ENCODE data around the gene HLA-DQB2. TPM values are rescaled to one million over a fixed set of nuclear protein-coding genes. Genes with fewer than 3 reads are reported as not detected.
"Not testable (repeated sequence)": the region's sequence is repeated elsewhere in the genome, so short reads cannot be mapped to it uniquely, and the experiment has no call there.

HLA-DQB2 gene
- total RNA-seq, 2 experiments from 2014 or later: 0.61 to 0.69 TPM

DNA sequence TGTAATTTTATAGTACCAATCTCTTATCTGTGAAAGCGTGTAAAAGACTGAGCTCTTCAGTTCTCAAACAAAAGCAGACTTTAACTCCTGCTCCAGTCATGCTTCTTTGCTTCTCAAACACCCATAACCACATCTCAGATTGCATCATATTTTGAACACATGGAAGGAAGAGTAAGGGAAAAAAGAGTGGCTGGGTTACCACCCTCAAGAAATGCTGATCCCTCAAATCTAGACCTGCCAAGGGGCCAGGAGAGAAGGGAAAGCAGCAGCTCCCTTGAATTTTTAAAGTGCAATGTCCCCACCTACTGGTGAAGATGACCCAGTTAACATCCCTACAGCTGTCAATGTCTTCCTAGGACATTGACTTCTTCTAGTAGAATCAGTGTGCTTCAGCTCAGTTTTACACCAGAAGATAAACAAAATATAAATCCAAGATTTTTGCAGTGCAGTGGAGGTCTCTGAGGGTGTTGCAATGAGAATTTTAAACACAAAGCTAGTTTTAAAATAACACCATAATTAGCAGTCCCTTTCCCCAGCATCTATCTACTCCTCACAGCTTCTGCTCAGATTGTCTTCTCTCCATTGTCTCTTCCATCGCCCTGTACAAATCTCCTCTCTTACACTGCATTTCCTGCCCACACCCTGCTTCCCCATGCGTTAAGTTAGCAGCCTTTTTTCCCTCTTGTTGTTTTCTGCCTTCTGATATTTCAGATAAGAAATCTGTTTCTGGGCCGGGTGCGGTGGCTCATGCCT lies 22.6 kb upstream of the HLA-DQB2 start:
- H3K4me1 Mint-ChIP-seq: no peaks in the 10 kb centered on the region
- peak; percentile 78 for ATAC-seq
- no peak overlapping the region for H3K4me3 Mint-ChIP-seq
- CTCF ChIA-PET: interaction anchor here (0.7 to 8.6 kb wide), 36 partner anchors 8 to 546 kb away, joined by 3 to 74 read pairs (median 3); partner anchors contain the start of genes BTNL2, HLA-DQB1 and HLA-DRA
- POLR2A ChIA-PET: no interaction called here
- peak; percentile 45 for DNase-seq
- peaks cover 5% of the 10 kb centered on the region for H3K9me3 Mint-ChIP-seq (ENCODE audit: low read depth)
- intact Hi-C loops (cut with DNase I, micrococcal nuclease): loop anchor here in 1 of 2 experiments (1.0 to 5.0 kb wide), 2 partner anchors 354 to 373 kb away; no protein-coding TSS in a partner anchor
- no peak overlapping the region for H3K27ac Mint-ChIP-seq
- no peaks in the 10 kb centered on the region for H3K36me3 Mint-ChIP-seq (ENCODE audit: low read depth)
- H3K27me3 Mint-ChIP-seq: peaks cover 25% of the 10 kb centered on the region

DNA sequence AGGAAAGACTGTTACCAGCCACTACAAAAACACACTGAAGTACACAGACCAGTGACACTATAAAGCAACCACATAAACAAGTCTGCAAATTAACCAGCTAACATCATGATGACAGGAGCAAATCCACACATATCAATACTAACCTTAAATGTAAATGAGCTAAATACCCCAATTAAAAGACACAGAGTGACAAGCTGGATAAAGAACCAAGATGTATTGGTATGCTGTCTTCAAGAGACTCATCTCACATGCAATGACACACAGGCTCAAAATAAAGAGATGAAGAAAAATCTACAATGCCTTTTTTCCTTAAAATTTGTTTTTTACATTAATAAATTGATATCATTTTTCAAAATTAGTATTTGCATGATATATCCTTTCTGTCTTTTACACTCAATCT lies 19.6 kb upstream of the HLA-DQB2 start:
- ATAC-seq; H3K4me1 Mint-ChIP-seq; H3K27ac Mint-ChIP-seq; H3K36me3 Mint-ChIP-seq (ENCODE audit: low read depth); POLR2A ChIA-PET; DNase-seq; H3K4me3 Mint-ChIP-seq; intact Hi-C loops (cut with DNase I, micrococcal nuclease); H3K9me3 Mint-ChIP-seq (ENCODE audit: low read depth): not testable (repeated sequence)
- CTCF ChIA-PET: interaction anchor here (1.0 to 8.6 kb wide), 3 partner anchors 15 to 369 kb away, joined by 3 to 74 read pairs (median 5); no protein-coding TSS in a partner anchor
- H3K27me3 Mint-ChIP-seq: peaks cover 19% of the 10 kb centered on the region

DNA sequence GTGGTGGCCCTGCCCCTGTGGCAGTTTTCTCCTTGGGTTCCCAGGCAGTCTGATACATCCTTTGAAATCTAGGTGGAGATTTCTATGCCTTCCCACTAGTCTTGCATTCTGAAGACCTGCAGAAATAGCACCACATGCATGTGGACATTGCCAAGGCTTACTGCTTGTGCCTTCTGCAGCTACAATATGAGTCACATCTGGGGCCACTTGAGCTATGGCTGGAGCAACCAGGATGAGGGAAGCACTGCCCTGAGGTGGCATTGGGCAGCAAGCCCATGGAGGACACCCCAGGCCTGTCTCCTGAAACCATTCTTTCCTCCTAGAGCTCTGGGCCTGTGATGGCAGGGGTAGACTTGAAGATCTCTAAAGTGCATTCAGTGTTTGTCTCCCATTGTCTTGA lies 15.7 kb upstream of the HLA-DQB2 start:
- CTCF ChIA-PET: no interaction called here
- Mint-ChIP-seq H3K4me1 (no peaks in the 10 kb centered on the region), H3K27ac (no peak overlapping the region), H3K36me3 (ENCODE audit: low read depth) (no peaks in the 10 kb centered on the region), H3K27me3 (peaks cover 8% of the 10 kb centered on the region), H3K9me3 (ENCODE audit: low read depth) (peaks cover 5% of the 10 kb centered on the region), H3K4me3 (no peak overlapping the region)
- POLR2A ChIA-PET: no interaction called here
- intact Hi-C loops (cut with DNase I, micrococcal nuclease): no loop called here
- ATAC-seq (no peak), DNase-seq (no peak)

DNA sequence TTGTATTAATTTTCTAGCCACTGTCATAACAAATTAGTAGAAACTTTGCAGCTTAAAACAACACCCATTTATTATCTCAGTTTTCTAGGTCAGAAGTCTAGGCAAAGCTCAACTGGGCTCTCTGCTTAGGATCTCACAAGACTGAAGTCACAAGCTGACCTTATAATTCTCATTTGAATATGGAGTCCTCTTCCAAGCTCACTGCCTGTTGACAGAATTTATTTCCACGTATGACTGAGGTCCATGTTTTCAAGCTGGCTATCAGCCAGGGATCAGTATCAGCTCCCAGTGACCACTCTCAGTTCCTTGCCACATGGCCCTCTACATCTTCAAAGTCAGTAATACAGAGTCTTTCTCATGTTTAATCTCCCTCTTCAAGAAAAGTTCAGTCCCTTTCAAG lies 11.7 kb upstream of the HLA-DQB2 start:
- Mint-ChIP-seq H3K9me3 (ENCODE audit: low read depth) (no peaks in the 10 kb centered on the region), H3K27ac (no peak overlapping the region), H3K27me3 (peaks cover 20% of the 10 kb centered on the region), H3K4me1 (no peaks in the 10 kb centered on the region), H3K36me3 (ENCODE audit: low read depth) (no peaks in the 10 kb centered on the region), H3K4me3 (no peak overlapping the region)
- no peak for DNase-seq
- intact Hi-C loops (cut with DNase I, micrococcal nuclease): no loop called here
- no peak for ATAC-seq
- ChIA-PET CTCF (interaction anchor here (0.5 to 1.6 kb wide), 4 partner anchors 11 to 644 kb away, joined by 3 to 5 read pairs (median 4); no protein-coding TSS in a partner anchor), POLR2A (no interaction called here)

DNA sequence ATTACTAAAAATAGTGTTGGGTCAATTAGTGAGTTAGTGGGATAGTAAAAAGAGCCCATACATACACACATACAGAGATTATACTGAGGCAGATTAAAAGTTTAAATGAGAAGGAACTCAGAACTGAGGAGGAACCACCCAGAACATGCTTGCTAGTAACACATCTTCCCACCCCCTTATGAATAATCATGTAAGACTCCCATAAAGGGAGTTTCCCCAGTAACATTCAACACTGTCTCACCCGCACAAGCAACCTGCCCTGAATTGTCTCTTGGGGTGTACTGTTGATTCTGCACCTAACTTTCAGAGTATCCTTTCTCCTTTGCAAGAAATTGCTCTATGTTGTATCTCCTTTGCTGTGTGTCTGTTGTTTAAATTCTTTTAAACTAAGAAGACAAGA lies 11.1 kb upstream of the HLA-DQB2 start:
- ChIA-PET POLR2A (no interaction called here), CTCF (interaction anchor here (0.5 to 1.6 kb wide), 3 partner anchors 11 to 644 kb away, joined by 3 to 5 read pairs (median 5); no protein-coding TSS in a partner anchor)
- Mint-ChIP-seq H3K4me1 (no peaks in the 10 kb centered on the region), H3K9me3 (ENCODE audit: low read depth) (no peaks in the 10 kb centered on the region), H3K4me3 (no peak overlapping the region), H3K27ac (no peak overlapping the region), H3K36me3 (ENCODE audit: low read depth) (no peaks in the 10 kb centered on the region), H3K27me3 (peaks cover 25% of the 10 kb centered on the region)
- DNase-seq: no peak
- intact Hi-C loops (cut with DNase I, micrococcal nuclease): no loop called here
- ATAC-seq: peak; percentile 51

DNA sequence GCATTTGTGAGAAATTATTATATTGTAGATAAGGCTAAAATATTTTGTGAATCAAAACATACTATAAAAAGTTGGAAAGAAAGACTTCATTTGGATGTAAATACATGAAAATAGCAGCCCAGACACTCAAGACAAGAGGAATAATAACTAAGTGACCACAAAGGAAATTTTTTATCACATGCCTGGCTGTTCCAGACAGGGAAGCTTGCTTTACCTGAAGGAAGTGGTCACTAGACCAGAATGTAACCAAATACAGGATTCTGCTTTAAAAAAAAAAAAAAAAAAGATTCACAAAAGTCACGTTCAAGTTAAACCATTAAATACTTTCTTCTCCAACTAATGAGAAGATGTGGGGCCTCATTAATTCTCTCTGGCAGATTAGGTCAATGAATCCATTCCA lies 9.3 kb upstream of the HLA-DQB2 start:
- ChIA-PET CTCF (no interaction called here), POLR2A (no interaction called here)
- Mint-ChIP-seq H3K4me1 (no peaks in the 10 kb centered on the region), H3K27me3 (peaks cover 31% of the 10 kb centered on the region), H3K9me3 (ENCODE audit: low read depth) (no peaks in the 10 kb centered on the region), H3K27ac (no peak overlapping the region), H3K4me3 (no peak overlapping the region), H3K36me3 (ENCODE audit: low read depth) (no peaks in the 10 kb centered on the region)
- ATAC-seq (no peak), DNase-seq (no peak)
- intact Hi-C loops (cut with DNase I, micrococcal nuclease): no loop called here

DNA sequence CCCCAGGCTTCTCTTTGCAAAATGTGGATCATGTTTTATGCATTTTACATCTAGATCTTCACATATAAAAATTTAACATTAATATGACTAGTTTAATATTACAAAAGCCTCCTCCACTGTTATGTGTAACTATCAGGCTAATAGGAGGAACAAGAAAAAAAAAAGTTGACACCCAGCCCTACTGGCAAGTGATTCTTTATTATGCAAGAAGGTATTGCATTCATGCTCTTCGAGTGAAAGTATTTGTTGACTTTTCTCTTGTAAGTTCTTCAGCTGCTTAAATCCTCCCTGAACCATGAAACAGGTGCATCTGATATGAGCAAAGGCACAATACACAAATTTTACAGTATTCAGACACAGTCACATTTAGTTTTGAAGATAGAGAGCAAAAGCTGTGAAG lies 716 bp upstream of the HLA-DQB2 start:
- no peak overlapping the region for H3K4me3 Mint-ChIP-seq
- H3K9me3 Mint-ChIP-seq (ENCODE audit: low read depth): no peaks in the 10 kb centered on the region
- POLR2A ChIA-PET: no interaction called here
- H3K27me3 Mint-ChIP-seq: peaks cover 31% of the 10 kb centered on the region
- intact Hi-C loops (cut with DNase I, micrococcal nuclease): no loop called here
- no peak for ATAC-seq
- peaks cover 3% of the 10 kb centered on the region for H3K4me1 Mint-ChIP-seq
- DNase-seq: no peak
- H3K36me3 Mint-ChIP-seq (ENCODE audit: low read depth): no peaks in the 10 kb centered on the region
- CTCF ChIA-PET: interaction anchor here (1.1 to 1.2 kb wide), 2 partner anchors 20 to 29 kb away, joined by 3 read pairs; no protein-coding TSS in a partner anchor
- H3K27ac Mint-ChIP-seq: no peak overlapping the region

DNA sequence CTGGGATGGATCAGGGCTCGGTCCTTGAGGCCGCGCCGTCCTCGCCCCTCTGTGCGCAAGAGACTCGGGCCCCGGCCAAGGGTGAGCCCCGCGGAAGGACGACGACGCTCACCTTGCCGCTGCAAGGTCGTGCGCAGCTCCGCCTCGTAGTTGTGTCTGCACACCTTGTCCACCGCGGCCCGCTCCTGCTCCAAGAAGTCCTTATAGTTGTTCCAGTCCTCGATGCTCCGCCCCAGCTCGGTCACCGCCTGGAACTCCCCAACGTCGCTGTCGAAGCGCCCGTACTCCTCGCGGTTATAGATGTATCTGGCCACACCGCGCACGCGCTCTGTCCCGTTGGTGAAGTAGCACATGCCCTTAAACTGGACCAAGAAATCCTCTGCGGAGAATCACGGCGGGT lies 1.8 kb downstream of the HLA-DQB2 start:
- H3K27me3 Mint-ChIP-seq: peaks cover 20% of the 10 kb centered on the region
- H3K27ac Mint-ChIP-seq: no peak overlapping the region
- no peaks in the 10 kb centered on the region for H3K36me3 Mint-ChIP-seq (ENCODE audit: low read depth)
- intact Hi-C loops (cut with DNase I, micrococcal nuclease): loop anchor here in 1 of 2 experiments (1.0 kb wide), 1 partner anchor 95 kb away; the partner anchor contains the start of gene HLA-DQB1
- POLR2A ChIA-PET: no interaction called here
- CTCF ChIA-PET: interaction anchor here (1.5 kb wide), 1 partner anchor 348 kb away, joined by 5 read pairs; no protein-coding TSS in a partner anchor
- ATAC-seq (no peak), DNase-seq (no peak)
- H3K9me3 Mint-ChIP-seq (ENCODE audit: low read depth): no peaks in the 10 kb centered on the region
- peaks cover 3% of the 10 kb centered on the region for H3K4me1 Mint-ChIP-seq
- no peak overlapping the region for H3K4me3 Mint-ChIP-seq

DNA sequence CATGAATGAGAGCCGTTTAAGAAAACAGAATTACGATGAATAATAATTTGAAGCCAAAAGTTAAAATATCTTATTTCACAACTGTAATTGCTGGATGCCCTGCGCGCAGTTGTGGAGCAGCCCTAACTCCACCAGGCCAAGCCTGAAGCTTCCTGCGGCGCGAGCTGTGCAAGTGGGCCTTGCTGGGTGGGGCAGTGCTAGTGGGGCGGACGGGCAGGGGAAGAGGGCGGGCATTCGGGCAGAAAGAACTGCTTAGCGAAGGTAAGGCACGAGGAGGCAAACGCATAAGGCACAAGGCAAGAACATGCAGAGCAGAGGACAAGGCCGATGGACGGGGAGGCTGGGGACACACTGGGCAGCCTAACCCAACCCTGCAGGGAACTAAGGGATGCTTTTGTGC lies 2.3 kb downstream of the HLA-DQB2 start:
- ChIA-PET CTCF (interaction anchor here (0.7 to 1.5 kb wide), 2 partner anchors 48 to 348 kb away, joined by 3 to 5 read pairs; no protein-coding TSS in a partner anchor), POLR2A (no interaction called here)
- ATAC-seq (peak; percentile 64), DNase-seq (no peak)
- intact Hi-C loops (cut with DNase I, micrococcal nuclease): loop anchor here in 1 of 2 experiments (1.0 kb wide), 1 partner anchor 95 kb away; the partner anchor contains the start of gene HLA-DQB1
- Mint-ChIP-seq H3K36me3 (ENCODE audit: low read depth) (no peaks in the 10 kb centered on the region), H3K9me3 (ENCODE audit: low read depth) (no peaks in the 10 kb centered on the region), H3K27me3 (peaks cover 22% of the 10 kb centered on the region), H3K27ac (no peak overlapping the region), H3K4me3 (no peak overlapping the region), H3K4me1 (peaks cover 3% of the 10 kb centered on the region)

DNA sequence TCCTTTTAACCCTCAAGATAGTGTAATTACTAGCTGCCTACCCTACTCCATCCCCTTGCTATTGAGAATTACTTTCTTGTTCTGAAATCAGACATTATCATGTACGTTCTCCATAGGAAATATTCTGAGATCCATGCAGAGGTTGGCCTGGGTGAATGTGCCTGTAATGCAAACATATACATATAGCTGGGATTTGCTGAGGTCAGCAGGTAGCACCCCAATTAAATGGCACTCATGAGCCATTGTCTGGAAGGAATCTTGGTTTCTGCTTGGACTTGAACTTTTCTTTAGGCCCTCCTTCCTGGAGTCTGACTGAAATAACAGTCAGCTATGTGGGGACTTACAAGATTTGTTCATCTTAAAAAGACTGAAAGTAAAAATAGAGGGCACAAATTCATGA lies 3.7 kb downstream of the HLA-DQB2 start:
- ChIA-PET CTCF (interaction anchor here (0.7 kb wide), 1 partner anchor 214 kb away, joined by 5 read pairs; no protein-coding TSS in a partner anchor), POLR2A (no interaction called here)
- DNase-seq (no peak), ATAC-seq (no peak)
- Mint-ChIP-seq H3K36me3 (ENCODE audit: low read depth) (no peaks in the 10 kb centered on the region), H3K27me3 (peaks cover 27% of the 10 kb centered on the region), H3K9me3 (ENCODE audit: low read depth) (no peaks in the 10 kb centered on the region), H3K4me1 (peaks cover 3% of the 10 kb centered on the region), H3K27ac (no peak overlapping the region), H3K4me3 (no peak overlapping the region)
- intact Hi-C loops (cut with DNase I, micrococcal nuclease): no loop called here

DNA sequence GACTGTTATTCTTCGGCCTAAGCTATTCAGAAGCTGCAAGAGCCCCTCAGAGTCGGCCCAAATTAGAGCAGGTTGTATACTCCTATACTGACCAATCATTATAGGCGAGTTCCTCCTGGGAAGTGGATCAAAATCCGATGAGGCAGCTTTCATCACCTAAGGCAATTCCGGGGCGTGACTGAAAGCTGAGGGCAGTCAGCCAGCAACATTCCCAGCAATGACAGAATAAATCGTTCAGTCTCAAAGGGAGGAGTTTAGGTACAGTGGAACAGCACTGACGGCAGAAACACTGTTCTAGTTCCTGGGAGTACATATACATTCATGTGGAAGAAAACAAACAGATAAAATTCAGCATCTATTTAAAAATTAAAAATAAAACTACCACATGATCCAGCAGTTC lies 10.8 kb downstream of the HLA-DQB2 start:
- Mint-ChIP-seq H3K27ac (no peak overlapping the region), H3K36me3 (ENCODE audit: low read depth) (no peaks in the 10 kb centered on the region), H3K4me1 (no peaks in the 10 kb centered on the region), H3K27me3 (peaks cover 27% of the 10 kb centered on the region), H3K4me3 (no peak overlapping the region), H3K9me3 (ENCODE audit: low read depth) (no peaks in the 10 kb centered on the region)
- ChIA-PET CTCF (no interaction called here), POLR2A (no interaction called here)
- intact Hi-C loops (cut with DNase I, micrococcal nuclease): no loop called here
- ATAC-seq: no peak
- no peak for DNase-seq

DNA sequence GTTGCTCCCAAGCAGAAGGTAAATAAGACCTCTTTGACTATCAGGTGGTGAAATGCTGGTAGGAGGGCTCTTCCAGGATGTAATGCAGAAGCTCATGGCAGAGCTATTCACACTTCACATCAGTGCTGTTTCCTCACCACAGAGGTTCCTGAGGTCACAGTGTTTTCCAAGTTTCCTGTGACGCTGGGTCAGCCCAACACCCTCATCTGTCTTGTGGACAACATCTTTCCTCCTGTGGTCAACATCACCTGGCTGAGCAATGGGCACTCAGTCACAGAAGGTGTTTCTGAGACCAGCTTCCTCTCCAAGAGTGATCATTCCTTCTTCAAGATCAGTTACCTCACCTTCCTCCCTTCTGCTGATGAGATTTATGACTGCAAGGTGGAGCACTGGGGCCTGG lies 17.7 kb downstream of the HLA-DQB2 start:
- H3K9me3 Mint-ChIP-seq (ENCODE audit: low read depth); POLR2A ChIA-PET; H3K27ac Mint-ChIP-seq; H3K4me1 Mint-ChIP-seq; ATAC-seq; H3K4me3 Mint-ChIP-seq; intact Hi-C loops (cut with DNase I, micrococcal nuclease); H3K36me3 Mint-ChIP-seq (ENCODE audit: low read depth); DNase-seq: not testable (repeated sequence)
- peaks cover 22% of the 10 kb centered on the region for H3K27me3 Mint-ChIP-seq
- CTCF ChIA-PET: interaction anchor here (1.6 kb wide), 1 partner anchor 45 kb away, joined by 3 read pairs; no protein-coding TSS in a partner anchor

Measured in activated CD4-positive, alpha-beta T cell treated with anti-CD3 and anti-CD28 coated beads for 36 hours (primary cell).